Measurements from ENCODE around the gene HPSE.
"Not testable (repeated sequence)": the region's sequence is repeated elsewhere in the genome, so short reads cannot be mapped to it uniquely, and the experiment has no call there.

The HPSE gene

GRCh38 chr4:83329521-83330110, 5.0 kb downstream of the HPSE start:
- no peak for DNase-seq

DNA sequence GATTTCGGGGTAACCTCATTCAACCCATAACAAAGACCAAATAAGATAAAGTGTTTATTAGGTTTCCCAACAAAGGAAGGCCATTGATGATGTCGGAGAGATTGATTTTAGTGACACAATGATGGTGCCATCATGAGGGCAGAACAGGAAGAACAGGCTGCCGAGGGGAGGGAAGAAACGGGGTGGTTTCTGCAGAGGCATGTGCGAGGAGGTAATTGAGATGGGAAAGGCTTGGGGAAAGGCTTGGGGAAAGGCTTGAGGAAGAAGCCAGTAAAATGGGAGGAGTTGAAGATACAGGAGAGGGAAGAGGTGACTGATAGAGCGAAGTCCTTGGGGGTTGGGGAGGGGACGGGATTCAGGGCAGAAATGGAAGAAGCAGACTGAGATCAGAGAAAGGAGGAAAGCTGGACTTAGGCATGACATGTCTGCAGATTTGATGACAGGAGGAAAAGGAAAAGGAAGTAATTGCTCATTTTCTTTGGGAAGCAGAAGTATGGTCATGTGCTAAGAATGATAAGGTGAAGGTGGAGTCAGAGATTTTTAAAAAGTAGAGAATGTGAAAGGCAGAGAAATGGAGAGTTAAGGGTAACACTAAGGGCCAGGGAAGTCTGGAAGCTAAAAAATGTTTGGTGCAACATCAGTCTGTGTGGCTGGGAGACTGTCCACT, 6.0 kb downstream of the HPSE start:
- peak in 1 of 2 experiments; percentile 3 for DNase-seq

- no peak for DNase-seq
Measured at GRCh38 chr4:83326546-83326945, 8.1 kb downstream of the HPSE start.

- DNase-seq: not testable (repeated sequence)
Measured at GRCh38 chr4:83325306-83325705, 9.3 kb downstream of the HPSE start.

- no peak for DNase-seq
Measured at GRCh38 chr4:83323136-83323535, 11.5 kb downstream of the HPSE start.

DNA sequence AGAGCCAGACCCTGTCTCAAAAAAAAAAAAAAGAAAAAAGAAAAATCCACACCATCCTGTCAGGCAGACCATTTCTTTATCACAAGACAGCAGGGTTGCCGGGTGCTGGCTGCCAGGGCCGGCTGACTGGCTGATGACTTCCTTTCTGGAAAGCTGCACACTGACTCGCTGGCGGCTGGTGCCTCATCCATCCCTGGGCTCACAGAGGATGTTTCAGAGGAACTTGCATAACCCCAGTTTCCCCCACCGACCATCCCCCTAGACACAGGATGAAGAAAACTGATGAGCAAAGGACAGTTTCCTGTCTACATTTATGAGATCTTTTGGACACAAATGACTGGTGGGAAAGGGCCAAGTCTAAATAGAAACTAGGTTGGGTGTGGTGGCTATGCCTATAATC, 14.1 kb downstream of the HPSE start:
- no peak for DNase-seq

DNA sequence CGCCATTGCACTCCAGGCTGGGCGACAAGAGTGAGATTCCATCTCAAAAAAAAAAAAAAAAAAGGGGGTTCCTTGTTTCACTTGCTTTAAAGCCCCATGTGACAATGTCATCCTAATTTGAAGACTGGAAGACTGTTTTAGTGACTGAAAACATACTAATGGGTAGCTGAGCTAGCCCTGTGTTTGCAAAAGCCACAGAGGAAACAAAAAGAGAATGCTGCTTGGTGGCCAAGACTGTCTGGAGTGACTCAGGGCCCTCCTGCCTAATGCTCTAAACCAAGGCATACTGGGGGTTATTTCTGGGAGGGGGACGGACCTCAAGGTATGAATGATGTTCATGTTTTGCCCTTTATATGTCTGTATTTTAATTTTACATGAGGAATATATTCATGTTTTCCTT, 16.0 kb downstream of the HPSE start:
- no peak for DNase-seq

DNA sequence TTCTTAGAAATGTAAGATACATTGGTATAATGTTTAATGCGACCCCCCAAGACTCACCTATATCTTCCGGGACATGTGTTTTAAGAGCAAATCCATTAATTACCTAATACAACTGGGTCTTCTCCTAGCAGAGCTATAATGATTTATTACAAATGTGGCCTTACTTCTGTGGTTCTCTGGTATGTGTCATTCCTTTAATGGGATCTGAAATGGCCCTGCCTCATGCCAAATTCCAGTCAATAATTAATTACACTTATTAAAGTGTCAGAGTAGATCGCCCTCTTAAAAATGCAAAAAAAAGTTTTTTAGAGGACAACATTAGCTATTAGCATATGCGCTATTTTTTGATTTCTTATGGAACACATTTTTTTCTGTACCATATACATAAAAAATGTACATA, 17.0 kb downstream of the HPSE start:
- DNase-seq: no peak

- DNase-seq: no peak
Measured at GRCh38 chr4:83316459-83317165, 18.0 kb downstream of the HPSE start.

DNA sequence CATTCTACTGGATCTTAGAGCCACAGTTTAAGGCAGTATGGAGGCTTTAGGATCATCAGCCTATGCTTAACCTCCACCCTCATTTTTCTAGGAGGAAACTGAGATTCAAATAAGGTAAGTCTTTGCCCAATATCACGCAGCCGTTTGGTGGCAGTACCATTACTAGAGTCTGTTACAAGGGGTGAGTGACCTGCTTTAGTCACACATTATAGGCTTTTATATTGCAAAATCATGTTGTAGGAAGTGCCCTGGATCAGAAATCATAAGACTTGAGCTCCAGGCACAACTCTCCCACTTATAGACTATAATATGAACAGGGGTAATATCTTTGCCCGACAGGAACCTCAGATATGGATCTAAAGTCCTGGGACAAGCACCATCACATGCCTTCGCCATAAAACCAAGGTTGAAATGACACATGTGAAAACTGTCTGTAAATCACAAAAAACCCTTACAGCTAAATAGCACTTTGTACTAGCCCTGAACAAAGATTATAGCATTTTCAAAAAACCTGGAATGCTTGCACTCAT, 19.2 kb downstream of the HPSE start:
- no peak for DNase-seq

DNA sequence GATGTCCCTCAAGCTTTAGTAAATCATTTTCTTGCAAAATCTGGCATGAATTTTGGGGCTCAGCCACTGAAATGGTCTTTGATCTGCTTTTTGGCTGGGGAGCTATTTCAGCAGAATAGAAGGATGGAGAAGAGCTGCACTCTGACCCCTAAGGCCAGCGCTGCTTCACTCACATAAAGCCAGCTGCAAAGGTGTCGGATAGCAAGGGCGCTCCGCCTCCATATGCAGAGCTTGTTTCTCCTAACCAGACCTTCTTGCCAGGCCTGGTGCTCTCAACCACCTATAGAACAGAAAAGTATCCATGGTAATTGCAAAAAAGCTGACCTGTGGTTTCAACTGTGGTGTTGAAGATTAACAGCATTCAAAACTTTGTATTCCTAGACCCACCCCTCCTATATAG, 26.0 kb downstream of the HPSE start:
- DNase-seq: no peak

- no peak for DNase-seq
Measured at GRCh38 chr4:83307920-83308319, 26.7 kb downstream of the HPSE start.

- DNase-seq: no peak
Measured at GRCh38 chr4:83305187-83305586, 29.5 kb downstream of the HPSE start.

DNA sequence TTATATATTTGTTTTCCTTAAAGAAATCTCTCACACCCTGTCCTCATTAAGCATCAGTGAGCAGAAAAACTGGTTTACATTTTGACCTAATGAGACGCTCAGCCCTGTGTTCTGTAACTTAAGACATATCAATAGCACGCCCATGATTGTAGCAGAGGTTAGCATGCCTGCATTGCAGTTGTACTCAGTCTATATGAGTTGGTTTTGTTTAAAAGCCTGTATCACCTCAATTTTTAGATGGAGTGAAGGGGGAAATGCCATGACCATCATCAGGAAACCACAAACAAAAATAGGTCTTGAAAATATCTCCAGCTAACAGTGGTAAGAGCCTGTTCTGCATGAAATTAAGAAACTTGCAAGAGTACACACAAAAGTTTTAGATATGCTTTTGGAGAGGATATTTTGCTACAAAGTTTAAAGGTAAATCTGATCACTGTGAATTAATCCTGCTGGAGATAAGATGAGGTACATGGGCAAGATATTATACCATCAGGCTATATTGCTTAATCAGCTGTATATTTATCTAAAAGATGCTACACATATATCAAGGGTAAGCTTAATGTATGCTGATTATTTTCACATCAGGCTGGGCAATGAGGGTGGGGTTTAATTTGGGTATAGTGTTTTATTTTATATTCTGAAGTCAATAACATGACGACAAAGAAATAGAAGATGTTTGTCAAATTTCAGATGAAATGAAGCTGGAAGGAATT, 36.9 kb downstream of the HPSE start:
- no peak for DNase-seq

DNA sequence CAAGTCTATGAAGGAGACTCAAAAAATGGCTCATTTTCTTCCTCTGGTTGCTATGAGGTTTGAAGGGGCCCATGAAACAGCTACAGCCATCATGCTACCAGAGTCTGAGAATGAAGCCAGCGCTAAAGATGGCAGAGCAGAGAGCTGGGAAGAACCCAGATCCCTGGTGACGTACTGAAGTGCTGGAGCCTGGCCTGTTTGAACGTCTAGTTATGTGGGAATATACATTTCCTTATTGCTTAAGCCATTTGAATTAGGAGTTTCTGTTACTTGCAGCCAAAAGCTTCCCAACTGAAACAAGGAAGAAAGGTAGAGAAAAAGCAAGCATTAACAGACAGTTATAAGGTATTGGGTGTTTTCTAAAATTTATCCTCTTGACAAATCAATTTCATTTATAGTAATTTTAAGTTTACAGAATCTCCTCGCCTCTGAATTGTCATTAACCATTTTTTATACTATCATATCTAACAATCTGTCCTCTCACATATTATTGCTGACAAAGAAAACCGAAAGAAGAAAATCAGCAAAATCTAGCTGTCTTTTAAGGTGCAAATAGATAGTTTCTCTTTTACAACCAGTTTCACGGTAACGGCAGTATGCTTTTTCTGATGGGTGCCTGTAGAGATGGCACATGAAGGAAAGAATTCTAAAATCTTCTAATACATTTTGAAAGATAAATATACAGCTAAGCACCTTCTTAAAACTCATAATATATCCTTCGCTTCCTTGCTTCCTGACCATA, 41.2 kb downstream of the HPSE start:
- DNase-seq: no peak

DNA sequence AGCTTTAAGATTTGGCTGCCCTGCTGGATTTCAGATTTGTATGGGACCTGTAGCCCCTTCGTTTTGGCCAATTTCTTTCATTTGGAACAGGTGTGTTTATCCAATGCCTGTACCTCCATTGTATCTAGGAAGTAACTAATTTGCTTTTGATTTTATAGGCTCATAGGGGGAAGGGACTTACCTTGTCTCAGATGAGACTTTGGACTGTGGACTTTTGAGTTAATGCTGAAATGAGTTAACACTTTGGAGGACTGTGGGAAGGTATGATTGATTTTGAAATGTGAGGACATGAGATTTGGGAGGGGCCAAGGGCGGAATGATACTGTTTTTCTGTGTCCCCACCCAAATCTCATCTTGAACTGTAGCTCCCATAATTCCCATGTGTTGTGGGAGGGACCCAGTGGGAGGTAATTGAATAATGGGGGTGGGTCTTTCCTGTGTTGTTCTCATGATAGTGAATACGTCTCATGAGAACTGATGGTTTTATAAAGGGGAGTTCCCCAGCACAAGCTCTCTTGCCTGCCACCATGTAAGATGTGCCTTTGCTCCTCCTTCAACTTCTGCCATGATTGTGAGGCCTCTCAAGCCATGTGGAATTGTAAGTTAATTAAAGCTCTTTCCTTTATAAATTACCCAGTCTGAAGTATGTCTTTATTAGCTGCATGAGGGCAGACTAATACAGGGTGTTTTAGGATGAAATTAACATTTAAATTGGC, 44.4 kb downstream of the HPSE start:
- DNase-seq: not testable (repeated sequence)

DNA sequence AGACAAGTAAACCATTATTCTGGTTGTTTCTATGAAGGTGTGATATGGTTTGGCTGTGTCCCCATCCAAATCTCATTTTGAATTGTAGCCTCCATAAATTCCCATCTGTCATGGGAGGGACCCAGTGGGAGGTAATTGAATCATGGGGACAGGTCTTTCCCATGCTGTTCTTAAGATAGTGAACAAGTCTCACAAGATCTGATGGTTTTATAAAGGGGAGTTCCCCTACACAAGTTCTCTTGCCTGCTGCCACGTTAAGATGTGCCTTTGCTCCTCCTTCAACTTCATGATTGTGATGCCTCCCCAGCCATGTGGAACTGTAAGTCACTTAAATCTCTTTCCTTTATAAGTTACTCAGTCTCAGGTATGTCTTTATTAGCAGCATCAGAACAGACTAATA, 46.3 kb downstream of the HPSE start:
- DNase-seq: not testable (repeated sequence)

GRCh38 chr4:83285055-83285407, 49.6 kb downstream of the HPSE start:
- DNase-seq: no peak

GRCh38 chr4:83284193-83285054, 50.2 kb downstream of the HPSE start, which contains the start of gene COQ2:
Gene COQ2 (minus strand): TSS chr4:83284798. CDS start chr4:83284764, 34 bp downstream.
- DNase-seq: peak; percentile 84 to 90

- no peak for DNase-seq
Measured at GRCh38 chr4:83283181-83283580, 51.5 kb downstream of the HPSE start.

DNA sequence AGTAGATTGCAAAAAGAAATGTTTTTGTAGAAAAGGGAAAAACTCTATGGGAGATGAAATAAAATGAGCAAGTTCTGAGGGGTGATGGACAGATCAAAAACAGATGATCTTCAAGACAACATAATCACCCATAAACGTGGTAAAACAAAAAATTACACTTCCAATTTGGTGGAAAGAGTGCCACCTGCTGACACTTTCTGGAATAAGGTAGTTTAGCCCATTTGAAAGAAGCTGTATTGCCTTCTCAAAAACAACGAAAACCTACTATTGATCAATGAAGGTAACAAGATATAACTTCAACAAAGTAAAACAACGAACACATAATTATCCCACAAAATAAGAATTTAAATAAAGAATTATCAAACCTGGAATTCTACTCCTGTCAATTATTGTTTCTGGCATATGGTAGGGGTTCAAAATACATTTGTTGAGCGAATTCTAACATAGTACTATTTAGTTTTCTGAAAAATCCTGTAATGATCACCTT, 52.6 kb downstream of the HPSE start:
- peak; percentile 55 to 66 for DNase-seq
